Measurements from ENCODE around the gene PHC3. TPM values are rescaled to one million over a fixed set of nuclear protein-coding genes. Genes with fewer than 3 reads are reported as not detected.
"Not testable (repeated sequence)": the region's sequence is repeated elsewhere in the genome, so short reads cannot be mapped to it uniquely, and the experiment has no call there.

PHC3 gene
- total RNA-seq, 2 experiments from 2014 or later, result 143 to 150 TPM

DNA sequence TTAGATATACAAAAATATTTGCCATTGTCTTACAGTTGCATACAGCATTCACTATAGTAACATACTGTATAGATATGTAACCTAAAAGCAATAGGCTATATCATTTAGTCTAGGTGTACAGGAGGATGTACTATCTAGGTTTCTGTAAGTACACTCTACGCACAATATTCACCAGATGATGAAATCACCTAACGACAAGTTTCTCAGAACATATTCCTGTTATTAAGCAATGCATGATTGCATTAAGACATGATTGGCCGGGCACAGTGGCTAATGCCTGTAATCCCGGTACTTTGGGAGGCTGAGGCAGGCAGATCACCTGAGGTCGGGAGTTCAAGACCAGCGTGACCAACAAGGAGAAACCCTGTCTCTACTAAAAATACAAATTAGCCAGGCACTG, 26.2 kb upstream of the PHC3 start:
- CTCF ChIA-PET, result no interaction called here
- POLR2A ChIA-PET, result no interaction called here
- no peak overlapping the region for H3K27ac Mint-ChIP-seq

DNA sequence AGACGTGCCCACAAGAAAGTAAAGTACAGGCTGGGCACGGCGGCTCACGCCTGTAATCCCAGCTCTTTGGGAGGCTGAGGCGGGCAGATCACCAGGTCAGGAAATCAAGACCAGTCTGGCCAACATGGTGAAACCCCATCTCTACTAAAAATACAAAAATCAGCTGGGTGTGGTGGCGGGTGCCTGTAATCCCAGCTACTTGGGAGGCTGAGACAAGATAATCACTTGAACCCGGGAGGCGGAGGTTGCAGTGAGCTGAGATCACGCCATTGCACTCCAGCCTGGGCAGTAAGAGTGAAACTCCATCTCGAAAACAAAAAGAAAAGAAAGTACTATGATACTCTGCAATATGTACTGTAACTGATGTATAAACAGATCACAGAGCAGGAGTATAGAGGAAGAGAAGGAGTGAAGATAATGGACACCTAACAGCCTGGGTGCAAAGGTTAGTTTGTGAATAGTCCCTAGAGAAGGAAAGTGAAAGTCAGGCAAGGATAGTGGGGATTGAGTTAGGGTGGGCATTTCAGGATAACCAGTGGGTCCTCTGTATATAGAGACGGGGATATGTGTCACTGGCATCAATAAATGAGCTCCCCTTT, 24.7 kb upstream of the PHC3 start:
- H3K27ac ChIP-seq (ENCODE audit: low read depth in 1 of 2, low read length in 2 of 2); H3K27me3 ChIP-seq (ENCODE audit: control insufficient read depth in 1 of 2, insufficient read depth in 2 of 2, low read length in 2 of 2); H3K36me3 ChIP-seq (ENCODE audit: insufficient read depth, low read length); ATAC-seq (ENCODE audit: poor library complexity); H3K4me1 Mint-ChIP-seq (ENCODE audit: low read depth); H3K9me3 ChIP-seq (ENCODE audit: control insufficient read depth in 1 of 2, insufficient read depth in 1 of 2, low read length in 2 of 2); H3K36me3 Mint-ChIP-seq (ENCODE audit: low read depth); H3K4me3 Mint-ChIP-seq; intact Hi-C loops (cut with DNase I, micrococcal nuclease); H3K9me3 Mint-ChIP-seq; H3K27ac Mint-ChIP-seq; CTCF ChIA-PET; H3K4me1 ChIP-seq (ENCODE audit: insufficient read depth, low read length); H3K4me3 ChIP-seq (ENCODE audit: low read length); DNase-seq: not testable (repeated sequence)
- POLR2A ChIA-PET, result interaction anchor here (1.5 kb wide), 1 partner anchor 203 kb away, joined by 3 read pairs; no protein-coding TSS in a partner anchor
- H3K27me3 Mint-ChIP-seq, result peaks cover 32% of the 10 kb centered on the region

More for the DNA sequence above, 26.2 kb upstream of the PHC3 start:
- H3K9me3 Mint-ChIP-seq, result peaks cover 2% of the 10 kb centered on the region
- intact Hi-C loops (cut with DNase I, micrococcal nuclease), result no loop called here
- no peaks in the 10 kb centered on the region for H3K4me1 Mint-ChIP-seq (ENCODE audit: low read depth)
- no peaks in the 10 kb centered on the region for H3K9me3 ChIP-seq (ENCODE audit: control insufficient read depth in 1 of 2, insufficient read depth in 1 of 2, low read length in 2 of 2)
- H3K4me1 ChIP-seq (ENCODE audit: insufficient read depth, low read length), result no peaks in the 10 kb centered on the region
- H3K4me3 Mint-ChIP-seq, result no peak overlapping the region
- no peak overlapping the region for H3K27ac ChIP-seq (ENCODE audit: low read depth in 1 of 2, low read length in 2 of 2)
- no peak for TF ChIP-seq CTCF (IDR thresholded peaks at IDR 0.05)
- no peak for ATAC-seq (ENCODE audit: poor library complexity)
- no peaks in the 10 kb centered on the region for H3K36me3 Mint-ChIP-seq (ENCODE audit: low read depth)
- H3K4me3 ChIP-seq (ENCODE audit: low read length), result no peak overlapping the region
- H3K27me3 Mint-ChIP-seq, result peaks cover 32% of the 10 kb centered on the region
- H3K36me3 ChIP-seq (ENCODE audit: insufficient read depth, low read length), result no peaks in the 10 kb centered on the region
- H3K27me3 ChIP-seq (ENCODE audit: control insufficient read depth in 1 of 2, insufficient read depth in 2 of 2, low read length in 2 of 2), result peaks cover 0 to 5% of the 10 kb centered on the region in 2 experiments
- DNase-seq, result no peak

- no peak overlapping the region for H3K27ac ChIP-seq (ENCODE audit: low read depth in 1 of 2, low read length in 2 of 2)
- no peak overlapping the region for H3K4me3 ChIP-seq (ENCODE audit: low read length)
- peaks cover 34% of the 10 kb centered on the region for H3K27me3 Mint-ChIP-seq
- H3K9me3 ChIP-seq (ENCODE audit: control insufficient read depth in 1 of 2, insufficient read depth in 1 of 2, low read length in 2 of 2), result no peaks in the 10 kb centered on the region
- H3K4me1 Mint-ChIP-seq (ENCODE audit: low read depth), result no peaks in the 10 kb centered on the region
- ChIA-PET CTCF (no interaction called here), POLR2A (no interaction called here)
- no peaks in the 10 kb centered on the region for H3K36me3 Mint-ChIP-seq (ENCODE audit: low read depth)
- TF ChIP-seq CTCF (IDR thresholded peaks at IDR 0.05), result no peak
- H3K27me3 ChIP-seq (ENCODE audit: control insufficient read depth in 1 of 2, insufficient read depth in 2 of 2, low read length in 2 of 2), result peaks cover 0 to 5% of the 10 kb centered on the region in 2 experiments
- intact Hi-C loops (cut with DNase I, micrococcal nuclease), result no loop called here
- DNase-seq (no peak), ATAC-seq (ENCODE audit: poor library complexity) (no peak)
- peaks cover 2% of the 10 kb centered on the region for H3K9me3 Mint-ChIP-seq
- no peak overlapping the region for H3K27ac Mint-ChIP-seq
- no peaks in the 10 kb centered on the region for H3K36me3 ChIP-seq (ENCODE audit: insufficient read depth, low read length)
- H3K4me3 Mint-ChIP-seq, result no peak overlapping the region
- H3K4me1 ChIP-seq (ENCODE audit: insufficient read depth, low read length), result no peaks in the 10 kb centered on the region
These were observed 23.8 kb upstream of the PHC3 start for GRCh38 chr3:170205302-170205701.

DNA sequence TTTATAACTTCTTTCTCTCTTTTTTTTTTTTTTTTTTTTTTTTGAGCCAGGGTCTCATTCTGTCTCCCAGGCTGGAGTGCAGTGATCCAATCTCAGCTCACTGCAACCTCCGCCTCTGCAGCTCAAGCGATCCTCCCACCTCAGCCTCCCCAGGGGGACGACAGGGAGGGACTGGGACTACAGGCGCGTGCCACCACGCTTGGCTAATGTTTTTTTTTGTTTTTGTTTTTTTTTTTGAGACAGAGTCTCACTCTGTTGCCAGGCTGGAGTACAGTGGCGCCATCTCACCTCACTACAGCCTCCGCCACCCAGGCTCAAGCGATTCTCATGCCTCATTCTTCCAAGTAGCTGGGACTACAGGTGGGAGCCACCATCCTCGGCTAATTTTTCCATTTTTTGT, 23.0 kb upstream of the PHC3 start:
- no peak overlapping the region for H3K27ac Mint-ChIP-seq
- H3K9me3 Mint-ChIP-seq, result no peaks in the 10 kb centered on the region
- H3K4me3 Mint-ChIP-seq, result no peak overlapping the region
- Histone ChIP-seq H3K4me1 (ENCODE audit: insufficient read depth, low read length) (no peaks in the 10 kb centered on the region), H3K27me3 (ENCODE audit: control insufficient read depth in 1 of 2, insufficient read depth in 2 of 2, low read length in 2 of 2) (peaks cover 0 to 5% of the 10 kb centered on the region in 2 experiments), H3K4me3 (ENCODE audit: low read length) (no peak overlapping the region), H3K9me3 (ENCODE audit: control insufficient read depth in 1 of 2, insufficient read depth in 1 of 2, low read length in 2 of 2) (no peaks in the 10 kb centered on the region), H3K27ac (ENCODE audit: low read depth in 1 of 2, low read length in 2 of 2) (no peak overlapping the region), H3K36me3 (ENCODE audit: insufficient read depth, low read length) (no peaks in the 10 kb centered on the region)
- ChIA-PET POLR2A (no interaction called here), CTCF (interaction anchor here (1.2 kb wide), 1 partner anchor 16 kb away, joined by 3 read pairs; no protein-coding TSS in a partner anchor)
- no peak for TF ChIP-seq CTCF (IDR thresholded peaks at IDR 0.05)
- H3K27me3 Mint-ChIP-seq, result peaks cover 37% of the 10 kb centered on the region
- intact Hi-C loops (cut with DNase I, micrococcal nuclease), result no loop called here
- H3K36me3 Mint-ChIP-seq (ENCODE audit: low read depth), result no peaks in the 10 kb centered on the region
- ATAC-seq (ENCODE audit: poor library complexity) (no peak), DNase-seq (no peak)
- no peaks in the 10 kb centered on the region for H3K4me1 Mint-ChIP-seq (ENCODE audit: low read depth)
